ENCODE data around the gene ANXA1.

Gene ANXA1

DNA sequence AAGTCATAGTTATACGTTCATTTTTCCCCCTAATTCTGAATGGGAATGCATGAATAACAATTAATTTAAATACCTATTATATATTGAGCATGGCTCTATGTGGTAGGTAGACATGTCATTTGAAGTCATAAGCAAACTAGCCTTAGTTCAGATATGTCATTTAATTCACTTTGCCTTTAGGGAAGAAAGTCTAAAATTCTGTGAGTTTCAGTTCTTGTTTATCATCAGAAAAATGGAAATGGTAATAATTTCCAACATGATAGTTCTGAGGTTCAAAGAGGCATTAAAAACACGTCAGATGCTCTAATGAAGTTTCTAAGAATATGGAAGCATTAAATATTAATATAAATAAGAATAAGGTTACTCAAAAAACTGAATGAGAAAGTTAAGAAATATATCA is 13.1 kb upstream of the ANXA1 start:
- no peak for DNase-seq

DNA sequence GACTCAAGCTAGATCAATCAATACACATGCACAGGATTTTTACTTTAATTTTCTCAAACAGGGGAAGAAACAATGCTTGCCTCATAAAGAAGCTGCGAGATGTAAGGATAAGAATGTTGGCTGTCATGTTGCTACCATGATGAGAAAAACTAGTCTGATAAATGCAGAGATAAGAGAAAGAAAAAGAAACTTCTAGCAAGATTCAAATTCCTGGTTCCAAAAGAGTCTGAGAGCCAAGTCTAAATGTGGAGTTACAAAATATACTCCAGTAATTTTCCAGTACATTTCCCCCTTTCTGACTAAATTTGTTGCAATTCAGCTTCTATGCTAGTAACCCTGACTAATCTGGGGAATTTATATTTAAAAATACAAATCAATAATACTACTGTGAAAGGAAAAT is 10.4 kb upstream of the ANXA1 start:
- no peak for DNase-seq

DNA sequence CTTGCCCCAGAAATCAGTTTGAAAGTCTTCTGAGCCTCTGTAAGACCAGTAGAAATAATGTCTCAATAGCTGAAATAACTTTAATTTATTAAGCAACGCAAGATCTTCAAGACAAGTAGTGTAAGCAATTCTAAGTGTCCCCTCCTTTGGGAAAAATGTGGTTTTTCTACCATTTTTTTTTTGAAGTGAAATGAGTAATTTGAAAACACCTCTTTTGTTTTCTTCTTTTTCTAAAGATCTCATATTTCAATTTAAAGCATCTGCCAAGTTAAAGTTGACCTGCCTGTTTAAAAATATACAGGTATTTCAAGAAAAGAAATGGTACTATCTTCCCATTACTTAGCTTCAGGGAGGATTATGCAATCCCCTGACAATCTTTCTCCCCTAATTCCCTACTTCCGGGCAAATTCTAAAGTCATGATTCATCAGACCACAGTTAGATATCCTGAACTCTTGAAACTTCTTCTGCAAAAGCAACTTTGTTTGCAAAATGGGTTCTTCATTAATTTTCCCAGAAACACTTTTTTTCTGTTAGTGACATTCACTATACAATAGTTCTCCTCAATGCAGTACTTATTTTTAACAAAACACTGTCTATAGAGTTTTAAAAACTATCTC is 7.8 kb upstream of the ANXA1 start:
- no peak for DNase-seq

GRCh38 chr9:73146111-73146815 is 5.4 kb upstream of the ANXA1 start:
- DNase-seq: no peak

- no peak for DNase-seq
Measured at GRCh38 chr9:73148447-73148937, 3.2 kb upstream of the ANXA1 start.

DNA sequence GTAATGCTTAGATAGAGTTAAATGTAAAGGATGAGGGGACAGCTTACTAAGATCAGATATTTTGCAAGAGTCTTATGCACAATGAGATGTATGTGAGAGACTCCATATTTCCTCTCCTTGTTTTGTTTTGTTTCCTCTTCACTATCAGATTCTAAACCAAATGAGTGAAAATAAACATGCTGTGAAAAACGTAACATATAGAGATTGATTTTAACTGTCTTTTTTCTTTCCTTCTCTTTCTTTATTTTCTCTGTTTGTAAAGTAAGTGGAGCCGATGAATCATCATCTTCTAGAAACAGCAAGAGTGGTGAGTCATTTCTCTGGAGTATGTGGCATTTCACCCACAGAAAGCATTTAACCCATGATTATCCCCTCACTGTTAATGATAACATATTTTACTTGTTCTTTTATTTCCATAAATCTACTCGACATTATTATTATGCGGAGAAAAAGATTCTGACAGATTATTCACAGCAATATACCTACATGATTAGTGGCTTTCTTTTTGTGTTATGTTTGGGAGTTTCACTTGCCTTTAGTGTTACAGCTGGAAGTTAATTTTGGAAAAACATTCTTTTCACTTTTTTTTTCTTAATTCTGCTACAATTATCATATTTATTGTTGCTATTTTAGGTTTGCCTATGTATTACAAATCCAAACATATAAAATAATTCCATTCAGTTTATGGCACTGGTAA is 2.1 kb upstream of the ANXA1 start:
- no peak for DNase-seq

GRCh38 chr9:73152543-73152844 is 829 bp downstream of the ANXA1 start:
- DNase-seq: no peak

GRCh38 chr9:73152953-73153352 is 1.3 kb downstream of the ANXA1 start:
- no peak for DNase-seq

DNA sequence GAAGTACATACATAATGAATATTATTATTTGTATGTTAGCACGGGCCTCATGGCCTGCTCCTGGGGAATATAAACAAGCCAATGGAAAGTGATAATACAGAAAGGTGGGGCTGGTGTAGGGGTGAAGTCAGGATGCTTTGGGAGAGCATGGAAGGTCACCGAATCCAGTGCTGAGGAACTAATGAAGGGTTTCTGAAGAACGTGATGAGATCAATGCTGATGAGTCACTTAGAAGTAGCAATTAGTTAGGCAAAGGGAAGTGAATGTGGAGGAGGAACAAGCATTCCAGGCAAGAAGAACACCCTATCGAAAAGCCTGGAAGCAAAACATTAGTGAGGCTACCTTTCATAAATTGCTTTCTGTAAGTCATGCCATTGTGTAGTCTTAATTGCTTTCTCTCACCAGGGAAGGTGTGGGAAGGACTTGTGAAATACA is 2.1 kb downstream of the ANXA1 start:
- no peak for DNase-seq

DNA sequence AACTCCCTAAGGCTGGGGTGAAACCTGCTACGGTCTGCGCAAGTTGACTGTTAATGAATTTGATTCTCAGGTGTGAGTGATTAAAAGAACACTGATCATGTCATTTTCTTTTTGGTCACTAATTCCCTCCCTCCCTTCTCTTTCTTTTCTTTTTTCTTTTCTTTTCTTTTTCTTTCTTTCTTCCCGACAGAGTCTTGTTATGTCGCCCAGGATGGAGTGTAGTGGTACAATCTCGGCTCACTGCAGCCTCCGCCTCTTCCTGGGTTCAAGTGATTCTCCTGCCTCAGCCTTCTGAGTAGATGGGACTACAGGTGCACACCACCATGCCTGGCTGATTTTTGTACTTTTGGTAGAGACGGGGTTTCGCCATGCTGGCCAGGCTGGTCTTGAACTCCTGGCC is 2.6 kb downstream of the ANXA1 start:
- DNase-seq: no peak

GRCh38 chr9:73154722-73155121 is 3.1 kb downstream of the ANXA1 start:
- no peak for DNase-seq

DNA sequence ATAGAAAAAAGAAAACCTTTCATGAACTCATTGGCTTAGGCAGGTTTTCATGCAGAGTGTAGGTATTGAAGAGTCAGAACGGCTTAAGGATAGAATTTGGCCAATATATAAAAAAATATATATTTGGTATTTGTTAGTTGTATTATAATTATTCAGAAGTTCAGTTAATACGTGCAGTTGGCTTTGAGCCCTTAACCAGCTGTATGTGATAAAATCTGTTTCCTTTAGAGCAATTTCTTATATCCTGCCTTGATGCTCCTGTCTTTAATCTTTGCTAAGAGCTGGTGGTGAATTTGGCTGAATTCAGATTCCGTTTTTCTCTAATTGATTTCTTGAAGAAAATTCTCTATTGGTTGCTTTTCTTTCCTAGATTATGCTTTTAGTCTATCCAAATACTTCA is 3.7 kb downstream of the ANXA1 start:
- DNase-seq: no peak

- no peak for DNase-seq
Measured at GRCh38 chr9:73155968-73156864, 4.6 kb downstream of the ANXA1 start.

DNA sequence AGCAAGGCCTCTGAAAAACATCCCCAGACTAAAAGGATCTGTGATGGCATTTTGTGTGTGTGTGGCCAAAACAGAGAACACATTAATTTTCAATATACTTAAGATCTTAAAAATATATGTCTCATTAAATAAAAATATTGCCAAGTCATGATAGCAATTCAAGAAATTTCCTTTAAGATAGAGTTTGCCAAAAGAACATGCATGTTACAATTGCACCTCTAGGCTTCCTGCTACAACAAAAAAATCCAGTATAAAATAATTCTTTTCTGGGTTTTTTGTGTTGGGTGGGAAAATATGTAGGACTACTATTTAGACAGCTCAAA is 5.2 kb downstream of the ANXA1 start:
- no peak for DNase-seq

DNA sequence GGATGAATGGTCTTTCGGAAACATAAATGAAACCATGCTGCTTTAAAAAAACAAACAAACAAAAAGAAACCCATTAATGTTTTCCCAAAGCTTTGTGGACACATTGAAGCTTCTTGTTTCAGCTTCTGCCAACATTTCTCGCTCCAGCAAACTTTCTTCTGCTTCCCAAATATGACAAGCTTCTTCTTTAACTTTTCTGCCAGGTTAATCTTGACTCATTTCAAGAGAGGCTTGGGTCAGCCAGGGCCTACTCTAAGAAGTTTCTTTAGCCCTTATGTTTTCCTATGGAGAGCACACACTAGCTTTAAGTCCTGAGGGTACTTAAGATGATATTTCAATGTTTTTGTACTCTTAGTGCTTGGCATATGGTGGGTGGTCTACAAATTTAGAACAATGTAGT is 6.1 kb downstream of the ANXA1 start:
- DNase-seq: no peak

- DNase-seq: no peak
Measured at GRCh38 chr9:73158723-73159122, 7.1 kb downstream of the ANXA1 start.

DNA sequence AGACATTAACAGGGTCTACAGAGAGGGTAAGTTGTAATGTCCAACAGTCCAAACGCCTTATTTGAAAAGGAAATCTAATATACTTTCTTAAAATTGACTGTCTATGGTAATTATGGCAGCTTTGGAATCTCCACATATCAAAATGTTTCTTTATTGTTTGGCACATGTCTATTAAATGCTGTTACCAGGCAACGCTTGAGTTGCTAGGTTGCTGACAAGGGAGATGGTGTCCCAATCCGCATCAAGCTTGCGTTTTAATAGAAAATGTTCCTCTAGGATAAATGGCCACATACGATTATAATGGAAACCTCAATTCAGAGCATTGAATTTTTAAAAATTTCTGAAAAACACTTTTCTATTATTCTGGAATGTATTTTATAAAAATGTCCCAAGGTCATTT is 9.2 kb downstream of the ANXA1 start:
- no peak for DNase-seq

- DNase-seq: no peak
Measured at GRCh38 chr9:73162987-73163768, 11.5 kb downstream of the ANXA1 start.

GRCh38 chr9:73165911-73166310 is 14.2 kb downstream of the ANXA1 start:
- no peak for DNase-seq

GRCh38 chr9:73166468-73166867 is 14.8 kb downstream of the ANXA1 start:
- no peak for DNase-seq

DNA sequence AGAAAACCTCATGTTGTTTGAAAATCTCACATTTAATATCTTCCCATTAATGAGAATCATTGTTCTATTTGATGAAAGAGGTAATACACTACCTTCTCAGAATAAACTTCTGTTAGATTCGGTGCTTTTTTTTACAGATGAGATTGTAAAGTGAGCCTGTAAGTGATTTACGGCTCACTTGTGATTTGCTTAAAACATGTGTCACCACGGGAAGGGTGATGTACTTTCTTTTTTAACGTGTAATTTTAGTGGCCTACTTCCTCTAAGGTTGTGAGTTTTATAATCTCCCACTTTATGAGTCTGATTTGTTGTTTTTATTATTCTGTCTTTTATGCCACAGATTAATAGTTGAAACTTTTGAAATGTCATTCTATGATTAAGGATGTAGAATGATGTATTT is 15.9 kb downstream of the ANXA1 start:
- DNase-seq: no peak

- DNase-seq: no peak
Measured at GRCh38 chr9:73168298-73168934, 16.8 kb downstream of the ANXA1 start.

Data from COR-L47 (cell line).